ENCODE measurements around the gene BCAT1. TPM values are rescaled to one million over a fixed set of nuclear protein-coding genes. Genes with fewer than 3 reads are reported as not detected.

BCAT1 gene
- total and polyA plus RNA-seq, 2 donors (not counting 1 experiment from before 2014, with no cell fraction given): 0.33 to 9.6 TPM

- H3K27ac ChIP-seq (ENCODE audit: low read length in 2 of 2): no peak overlapping the region
- CTCF ChIA-PET: no interaction called here
- DNase-seq: no peak
- H3K4me1 ChIP-seq (ENCODE audit: control insufficient read depth in 2 of 2, insufficient read depth in 2 of 2, low read length in 2 of 2): no peaks in the 10 kb centered on the region
- Mint-ChIP-seq H3K4me3 (no peak overlapping the region), H3K4me1 (no peaks in the 10 kb centered on the region), H3K27me3 (no peaks in the 10 kb centered on the region), H3K27ac (no peak overlapping the region), H3K9me3 (ENCODE audit: insufficient read depth) (no peaks in the 10 kb centered on the region)
- no peaks in the 10 kb centered on the region for H3K79me2 ChIP-seq (ENCODE audit: control insufficient read depth, insufficient read depth, low read length)
- intact Hi-C loops (cut with micrococcal nuclease): no loop called here
- H3K27me3 ChIP-seq (replicated peaks in 1 of 4; ENCODE audit: control extremely low read depth in 1 of 4, control insufficient read depth in 3 of 4, insufficient read depth in 4 of 4, low read length in 3 of 4): no peaks in the 10 kb centered on the region
- H3K36me3 ChIP-seq (replicated peaks in 1 of 2; ENCODE audit: control extremely low read depth in 1 of 2, control insufficient read depth in 1 of 2, extremely low read depth in 1 of 2, insufficient read depth in 2 of 2, low read length in 1 of 2): no peaks in the 10 kb centered on the region
- POLR2A ChIA-PET: no interaction called here
- H3K9me3 ChIP-seq (ENCODE audit: control extremely low read depth in 1 of 3, control insufficient read depth in 2 of 3, insufficient read depth in 1 of 3, low read length in 2 of 3): peaks cover 0 to 5% (median 0%) of the 10 kb centered on the region in 3 donors
- H3K4me3 ChIP-seq (ENCODE audit: control extremely low read depth in 1 of 5, extremely low read depth in 1 of 5, insufficient read depth in 1 of 5, low read depth in 2 of 5, low read length in 4 of 5): no peak overlapping the region
- H4K20me1 ChIP-seq (ENCODE audit: control insufficient read depth, insufficient read depth, low read length, poor library complexity, severe bottlenecking): no peaks in the 10 kb centered on the region
- no peak overlapping the region for H3K9ac ChIP-seq (ENCODE audit: low read length)
- TF ChIP-seq EZH2 (IDR thresholded peaks at IDR 0.05; ENCODE audit: borderline replicate concordance, insufficient read depth, low read depth, low read length, poor library complexity, severe bottlenecking): no peak
- TF ChIP-seq CTCF (IDR thresholded peaks at IDR 0.05): no peak
- 75% methylated on average over 1 of the region's 1 CpG for WGBS (ENCODE audit: insufficient coverage)
- no peak overlapping the region for H3K4me2 ChIP-seq (replicated peaks; ENCODE audit: low read depth, low read length, poor library complexity, severe bottlenecking)
- no peak for ATAC-seq (ENCODE audit: low read depth)
- H2AFZ ChIP-seq (ENCODE audit: insufficient read depth, low read depth, low read length, poor library complexity, severe bottlenecking): no peak overlapping the region
These were observed 181.9 kb downstream of the BCAT1 start for GRCh38 chr12:24767016-24767415.

GRCh38 chr12:24764712-24765111 is 184.2 kb downstream of the BCAT1 start:
- ChIA-PET POLR2A (interaction anchor here (0.5 kb wide), 1 partner anchor 49 kb away, joined by 3 read pairs; no protein-coding TSS in a partner anchor), CTCF (interaction anchor here (1.3 kb wide), 1 partner anchor 14 kb away, joined by 3 read pairs; no protein-coding TSS in a partner anchor)
- no peaks in the 10 kb centered on the region for H3K4me1 ChIP-seq (ENCODE audit: control insufficient read depth in 2 of 2, insufficient read depth in 2 of 2, low read length in 2 of 2)
- intact Hi-C loops (cut with micrococcal nuclease): no loop called here
- H4K20me1 ChIP-seq (ENCODE audit: control insufficient read depth, insufficient read depth, low read length, poor library complexity, severe bottlenecking): no peaks in the 10 kb centered on the region
- no peak overlapping the region for H3K4me2 ChIP-seq (replicated peaks; ENCODE audit: low read depth, low read length, poor library complexity, severe bottlenecking)
- peaks cover 0 to 5% (median 0%) of the 10 kb centered on the region in 3 donors for H3K9me3 ChIP-seq (ENCODE audit: control extremely low read depth in 1 of 3, control insufficient read depth in 2 of 3, insufficient read depth in 1 of 3, low read length in 2 of 3)
- no peaks in the 10 kb centered on the region for H3K36me3 ChIP-seq (replicated peaks in 1 of 2; ENCODE audit: control extremely low read depth in 1 of 2, control insufficient read depth in 1 of 2, extremely low read depth in 1 of 2, insufficient read depth in 2 of 2, low read length in 1 of 2)
- no peak for TF ChIP-seq EZH2 (IDR thresholded peaks at IDR 0.05; ENCODE audit: borderline replicate concordance, insufficient read depth, low read depth, low read length, poor library complexity, severe bottlenecking)
- TF ChIP-seq CTCF (IDR thresholded peaks at IDR 0.05): no peak
- H3K27me3 ChIP-seq (replicated peaks in 1 of 4; ENCODE audit: control extremely low read depth in 1 of 4, control insufficient read depth in 3 of 4, insufficient read depth in 4 of 4, low read length in 3 of 4): no peaks in the 10 kb centered on the region
- Mint-ChIP-seq H3K9me3 (ENCODE audit: insufficient read depth) (no peaks in the 10 kb centered on the region), H3K27ac (no peak overlapping the region), H3K27me3 (no peaks in the 10 kb centered on the region), H3K4me1 (no peaks in the 10 kb centered on the region), H3K4me3 (no peak overlapping the region)
- DNase-seq: no peak
- H3K79me2 ChIP-seq (ENCODE audit: control insufficient read depth, insufficient read depth, low read length): no peaks in the 10 kb centered on the region
- no peak overlapping the region for H3K9ac ChIP-seq (ENCODE audit: low read length)
- H2AFZ ChIP-seq (ENCODE audit: insufficient read depth, low read depth, low read length, poor library complexity, severe bottlenecking): no peak overlapping the region
- no CpG with 5 or more reads among the region's 1 CpG for WGBS (ENCODE audit: insufficient coverage)
- H3K4me3 ChIP-seq (ENCODE audit: control extremely low read depth in 1 of 5, extremely low read depth in 1 of 5, insufficient read depth in 1 of 5, low read depth in 2 of 5, low read length in 4 of 5): no peak overlapping the region
- no peak for ATAC-seq (ENCODE audit: low read depth)
- H3K27ac ChIP-seq (ENCODE audit: low read length in 2 of 2): no peak overlapping the region

Data from B cell (primary cell).